ENCODE measurements around the gene OTUD1.
"Not testable (repeated sequence)": the region's sequence is repeated elsewhere in the genome, so short reads cannot be mapped to it uniquely, and the experiment has no call there.

OTUD1 gene, protein sequence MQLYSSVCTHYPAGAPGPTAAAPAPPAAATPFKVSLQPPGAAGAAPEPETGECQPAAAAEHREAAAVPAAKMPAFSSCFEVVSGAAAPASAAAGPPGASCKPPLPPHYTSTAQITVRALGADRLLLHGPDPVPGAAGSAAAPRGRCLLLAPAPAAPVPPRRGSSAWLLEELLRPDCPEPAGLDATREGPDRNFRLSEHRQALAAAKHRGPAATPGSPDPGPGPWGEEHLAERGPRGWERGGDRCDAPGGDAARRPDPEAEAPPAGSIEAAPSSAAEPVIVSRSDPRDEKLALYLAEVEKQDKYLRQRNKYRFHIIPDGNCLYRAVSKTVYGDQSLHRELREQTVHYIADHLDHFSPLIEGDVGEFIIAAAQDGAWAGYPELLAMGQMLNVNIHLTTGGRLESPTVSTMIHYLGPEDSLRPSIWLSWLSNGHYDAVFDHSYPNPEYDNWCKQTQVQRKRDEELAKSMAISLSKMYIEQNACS

GRCh38 chr10:23438547-23439451 is at the start of gene OTUD1:
Gene OTUD1, plus strand, starts transcription at chr10:23439075. Its CDS starts 383 bp downstream, at chr10:23439458.
- peak; percentile 91 for DNase-seq (ENCODE audit: low read depth)

DNA sequence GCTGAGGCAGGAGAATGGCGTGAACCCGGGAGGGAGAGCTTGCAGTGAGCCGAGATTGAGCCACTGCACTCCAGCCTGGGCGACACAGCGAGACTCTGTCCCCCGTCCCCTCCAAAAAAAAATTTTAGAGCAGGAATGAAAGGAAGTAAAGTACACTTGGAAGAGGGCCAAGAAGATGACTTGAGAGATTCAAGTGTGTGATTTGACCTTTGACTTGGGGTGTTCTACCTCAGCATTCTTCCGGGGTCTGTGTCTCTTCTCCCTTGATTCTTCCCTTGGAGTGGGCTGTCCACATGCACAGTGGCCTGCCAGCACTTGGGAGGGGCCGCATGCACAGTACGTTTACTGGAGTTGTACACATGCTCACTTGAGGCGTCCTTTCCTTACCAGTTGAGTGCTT is 48.5 kb upstream of the OTUD1 start:
- not testable (repeated sequence) for DNase-seq (ENCODE audit: low read depth)

DNA sequence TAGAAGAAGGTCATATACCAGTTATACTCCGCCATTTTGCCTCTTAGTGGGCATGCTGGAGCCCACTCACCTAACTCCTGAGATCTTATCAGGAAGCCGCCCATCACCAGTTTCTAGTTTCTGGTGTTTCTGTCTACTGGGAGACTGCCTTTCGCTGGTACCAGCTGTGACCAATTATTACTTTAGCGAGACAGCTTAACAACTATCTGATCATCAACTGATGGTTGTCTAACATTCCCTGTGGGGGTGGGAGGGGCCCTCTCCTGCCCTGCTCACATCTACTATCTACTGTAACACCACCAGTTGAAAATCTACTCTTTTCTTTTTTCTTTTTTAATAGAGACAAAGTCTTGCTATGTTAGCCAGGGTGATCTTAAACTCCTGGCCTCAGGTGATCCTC is 48.1 kb upstream of the OTUD1 start:
- no peak for DNase-seq (ENCODE audit: low read depth)

DNA sequence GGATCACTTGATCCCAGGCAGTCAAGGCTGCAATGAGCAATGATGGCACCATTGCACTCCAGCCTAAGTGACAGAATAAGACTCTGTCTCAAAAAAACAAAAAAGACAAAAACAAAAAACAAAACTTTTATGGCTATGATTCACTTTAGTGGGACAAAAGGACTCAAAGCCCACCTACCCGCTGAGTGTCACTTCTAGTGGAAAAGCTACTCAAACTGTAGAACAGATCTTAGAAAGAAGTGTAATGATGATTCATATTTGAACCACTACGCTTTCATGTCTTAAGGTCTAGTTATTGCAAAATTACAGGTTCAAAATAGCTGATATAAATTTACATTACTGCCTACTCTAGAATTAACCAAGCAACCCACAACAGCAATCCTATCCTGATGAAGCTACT is 47.1 kb upstream of the OTUD1 start:
- no peak for DNase-seq (ENCODE audit: low read depth)

GRCh38 chr10:23395017-23395416 is 43.9 kb upstream of the OTUD1 start:
- no peak for DNase-seq (ENCODE audit: low read depth)

DNA sequence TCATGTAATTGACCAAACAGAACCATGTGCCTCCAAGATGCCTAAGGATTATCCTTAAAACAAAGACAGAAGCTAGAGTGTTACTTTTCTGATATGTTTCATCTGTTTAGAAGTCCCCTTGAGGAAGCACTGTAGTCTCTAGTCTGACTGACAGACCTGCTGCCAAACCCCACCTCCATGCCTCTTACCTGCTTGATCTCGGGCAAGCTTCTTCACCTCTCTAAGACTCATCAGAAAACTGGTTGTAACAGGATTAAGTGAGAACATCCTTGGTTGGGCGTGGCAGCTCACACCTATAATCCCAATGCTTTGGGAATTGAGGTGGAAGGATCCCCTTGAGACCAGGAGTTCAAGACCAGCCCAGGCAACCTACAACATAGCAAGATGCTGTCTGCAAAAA is 42.2 kb upstream of the OTUD1 start:
- no peak for DNase-seq (ENCODE audit: low read depth)

GRCh38 chr10:23399701-23400144 is 39.2 kb upstream of the OTUD1 start:
- peak; percentile 84 for DNase-seq (ENCODE audit: low read depth)

DNA sequence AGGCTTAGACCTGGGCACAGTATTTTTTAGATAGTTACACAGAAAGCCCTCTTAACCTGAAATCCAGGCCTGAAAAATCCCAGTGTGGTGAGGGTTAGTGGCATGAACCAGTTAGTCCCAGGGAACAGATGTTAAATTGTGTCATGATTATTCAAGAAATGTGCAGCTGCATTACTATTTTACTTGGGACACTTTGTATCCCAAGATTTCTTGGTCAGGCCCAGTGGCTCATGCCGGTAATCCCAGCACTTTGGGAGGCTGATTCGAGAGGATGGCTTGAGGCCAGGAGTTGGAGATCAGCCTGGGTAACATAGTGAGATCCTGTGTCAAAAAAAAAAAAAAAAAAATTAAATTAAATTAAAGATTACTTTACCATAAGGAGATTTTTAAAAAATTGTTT is 36.0 kb upstream of the OTUD1 start:
- no peak for DNase-seq (ENCODE audit: low read depth)

DNA sequence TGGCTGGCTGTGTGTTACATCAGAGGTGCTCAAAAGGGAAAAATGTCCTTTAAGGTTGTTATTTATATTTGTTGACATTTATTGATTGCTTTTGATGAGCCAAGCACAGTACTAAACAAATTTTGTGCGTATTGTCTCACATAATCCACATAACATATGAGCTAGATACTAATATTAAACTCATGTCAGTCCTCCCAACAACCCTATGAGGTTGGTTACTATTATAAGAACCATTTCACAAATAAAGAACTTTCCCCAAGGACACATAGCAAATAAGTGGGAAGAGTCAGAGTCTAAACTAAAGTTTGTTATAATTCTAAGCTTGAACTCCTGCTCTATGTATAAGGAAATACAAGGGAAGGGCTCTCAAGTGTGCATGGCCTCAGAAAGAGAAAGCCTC is 35.6 kb upstream of the OTUD1 start:
- DNase-seq (ENCODE audit: low read depth): no peak

- no peak for DNase-seq (ENCODE audit: low read depth)
Observed at GRCh38 chr10:23403719-23404118, 35.2 kb upstream of the OTUD1 start.

DNA sequence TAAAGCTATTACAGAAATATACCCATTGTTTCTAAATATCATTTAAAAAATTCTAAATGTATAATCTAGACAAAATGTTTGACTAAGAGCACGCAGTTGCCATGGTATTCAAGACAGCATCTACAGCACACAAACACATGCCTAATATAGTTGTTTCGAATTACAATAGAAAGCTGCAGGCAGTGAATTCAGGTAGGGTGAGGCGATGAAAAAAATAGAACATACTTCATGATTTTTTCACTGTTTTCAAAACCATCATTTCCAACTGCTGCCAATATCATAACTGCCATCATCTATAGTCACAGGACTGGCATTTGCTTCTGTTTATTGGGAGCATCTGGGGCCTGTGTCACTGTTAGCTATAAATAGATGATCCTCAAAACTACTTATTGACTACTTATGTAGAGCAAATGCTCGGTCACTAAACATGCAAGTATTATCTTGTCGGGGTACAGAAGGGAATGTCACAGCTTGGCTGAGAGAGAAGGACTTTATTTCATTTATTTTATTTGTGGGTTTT is 34.4 kb upstream of the OTUD1 start:
- DNase-seq (ENCODE audit: low read depth): no peak

- DNase-seq (ENCODE audit: low read depth): peak; percentile 76
Observed at GRCh38 chr10:23405540-23405939, 33.3 kb upstream of the OTUD1 start.

DNA sequence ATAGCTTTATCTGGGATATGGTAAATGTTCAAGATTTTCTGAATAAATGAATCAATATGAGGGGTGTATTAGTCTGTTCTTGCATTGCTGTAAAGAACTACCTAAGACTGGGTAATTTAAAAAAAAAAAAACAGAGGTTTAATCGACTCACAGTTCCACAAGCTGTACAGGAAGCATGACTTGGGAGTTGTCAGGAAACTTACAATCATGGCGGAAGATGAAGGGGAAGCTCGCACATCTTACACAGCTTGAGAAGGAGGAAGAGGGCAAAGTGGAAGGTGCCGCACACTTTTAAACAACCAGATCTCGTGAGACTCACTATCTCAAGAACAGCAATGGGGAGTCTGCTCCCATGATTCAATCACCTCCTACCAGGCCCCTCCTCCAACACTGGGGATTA is 32.5 kb upstream of the OTUD1 start:
- no peak for DNase-seq (ENCODE audit: low read depth)

- peak; percentile 26 for DNase-seq (ENCODE audit: low read depth)
Observed at GRCh38 chr10:23408330-23408976, 30.4 kb upstream of the OTUD1 start.

DNA sequence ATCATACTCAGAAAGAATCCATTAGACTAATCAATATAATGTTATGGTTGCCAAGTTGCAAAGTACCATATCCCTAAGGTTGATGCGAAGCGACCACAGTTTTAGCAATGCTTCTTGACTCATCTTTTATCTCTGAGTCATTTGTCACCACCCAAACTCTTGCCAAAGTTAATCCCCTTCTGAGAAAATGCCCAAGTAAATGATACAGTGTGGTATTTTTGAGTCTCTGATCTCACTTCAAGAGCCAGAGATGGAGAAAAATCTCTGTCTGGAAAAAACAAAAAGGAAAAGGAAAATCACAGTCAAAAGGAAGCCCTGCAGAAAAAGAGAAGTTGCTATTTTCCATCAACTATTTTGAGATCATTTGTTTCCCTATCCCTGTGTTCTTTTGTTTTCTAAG is 26.7 kb upstream of the OTUD1 start:
- DNase-seq (ENCODE audit: low read depth): peak; percentile 47

GRCh38 chr10:23413629-23414089 is 25.2 kb upstream of the OTUD1 start:
- DNase-seq (ENCODE audit: low read depth): no peak

GRCh38 chr10:23414658-23415057 is 24.2 kb upstream of the OTUD1 start:
- no peak for DNase-seq (ENCODE audit: low read depth)

GRCh38 chr10:23417254-23417653 is 21.6 kb upstream of the OTUD1 start:
- DNase-seq (ENCODE audit: low read depth): no peak

DNA sequence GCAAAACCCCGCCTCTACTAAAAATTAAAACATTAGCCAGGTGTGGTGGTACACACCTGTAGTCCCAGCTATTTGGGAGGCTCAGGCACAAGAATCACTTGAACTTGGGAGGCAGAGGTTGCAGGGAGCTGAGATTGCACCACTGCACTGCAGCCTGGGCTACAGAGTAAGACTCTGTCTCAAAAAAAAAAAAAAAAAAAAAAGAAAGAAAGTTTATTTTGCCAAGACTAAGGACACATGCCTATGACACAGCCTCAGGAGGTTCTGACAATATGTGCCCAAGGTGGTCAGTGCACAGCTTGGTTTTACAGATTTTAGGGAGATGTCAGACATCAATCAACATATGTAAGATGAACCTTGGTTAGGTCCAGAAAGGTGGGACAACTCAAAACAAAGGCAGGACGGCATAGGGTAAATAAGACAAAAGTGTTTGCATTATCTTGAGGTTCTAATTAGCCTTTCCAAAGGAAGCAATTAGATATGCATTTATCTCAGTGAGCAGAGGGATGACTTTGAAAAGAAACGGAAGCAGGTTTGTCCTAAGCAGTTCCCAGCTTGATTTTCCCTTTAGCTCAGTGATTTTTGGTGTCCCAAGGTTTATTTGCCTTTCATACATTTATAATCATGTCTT is 20.7 kb upstream of the OTUD1 start:
- DNase-seq (ENCODE audit: low read depth): no peak

GRCh38 chr10:23419201-23419600 is 19.7 kb upstream of the OTUD1 start:
- DNase-seq (ENCODE audit: low read depth): no peak

- DNase-seq (ENCODE audit: low read depth): no peak
Observed at GRCh38 chr10:23419655-23420329, 19.1 kb upstream of the OTUD1 start.
